ENCODE data around the gene PJA1.

Gene PJA1

GRCh38 chrX:69142788-69143469 is 22.3 kb downstream of the PJA1 start:
- no peak for DNase-seq

- no peak for DNase-seq
Observed at GRCh38 chrX:69140837-69141236, 24.4 kb downstream of the PJA1 start.

- DNase-seq, result no peak
Observed at GRCh38 chrX:69139516-69139915, 25.7 kb downstream of the PJA1 start.

- peak; percentile 7 for DNase-seq
Observed at GRCh38 chrX:69138512-69138911, 26.7 kb downstream of the PJA1 start.

GRCh38 chrX:69138118-69138390 is 27.2 kb downstream of the PJA1 start:
- DNase-seq, result no peak

- peak; percentile 44 for DNase-seq
Observed at GRCh38 chrX:69137371-69138117, 27.7 kb downstream of the PJA1 start.

GRCh38 chrX:69136546-69137331 is 28.5 kb downstream of the PJA1 start:
- peak; percentile 8 for DNase-seq

- peak; percentile 46 for DNase-seq
Observed at GRCh38 chrX:69133921-69134542, 31.2 kb downstream of the PJA1 start.

GRCh38 chrX:69131886-69132285 is 33.4 kb downstream of the PJA1 start:
- no peak for DNase-seq

GRCh38 chrX:69130439-69130838 is 34.8 kb downstream of the PJA1 start:
- no peak for DNase-seq

GRCh38 chrX:69128588-69128987 is 36.7 kb downstream of the PJA1 start:
- DNase-seq, result peak; percentile 32

- no peak for DNase-seq
Observed at GRCh38 chrX:69127466-69127865, 37.8 kb downstream of the PJA1 start.

- DNase-seq, result no peak
Observed at GRCh38 chrX:69126642-69127041, 38.6 kb downstream of the PJA1 start.

- DNase-seq, result no peak
Observed at GRCh38 chrX:69125094-69125493, 40.2 kb downstream of the PJA1 start.

GRCh38 chrX:69124108-69124507 is 41.1 kb downstream of the PJA1 start:
- peak; percentile 50 for DNase-seq

GRCh38 chrX:69123481-69123880 is 41.8 kb downstream of the PJA1 start:
- no peak for DNase-seq

- DNase-seq, result no peak
Observed at GRCh38 chrX:69121321-69122000, 43.8 kb downstream of the PJA1 start.

- no peak for DNase-seq
Observed at GRCh38 chrX:69120476-69120875, 44.8 kb downstream of the PJA1 start.

GRCh38 chrX:69119122-69119521 is 46.1 kb downstream of the PJA1 start:
- no peak for DNase-seq

GRCh38 chrX:69117876-69118526 is 47.3 kb downstream of the PJA1 start:
- no peak for DNase-seq

- DNase-seq, result no peak
Observed at GRCh38 chrX:69116077-69116476, 49.2 kb downstream of the PJA1 start.

GRCh38 chrX:69113723-69114122 is 51.5 kb downstream of the PJA1 start:
- DNase-seq, result no peak

Data from fibroblast of skin of back (primary cell).